Left renal cortex interstitium (tissue), 4 donors: Measurements from ENCODE around the gene CLIC4. TPM values are rescaled to one million over a fixed set of nuclear protein-coding genes. Genes with fewer than 3 reads are reported as not detected.
"Not testable (repeated sequence)": the region's sequence is repeated elsewhere in the genome, so short reads cannot be mapped to it uniquely, and the experiment has no call there.

Source experiments
- DNase-seq, 4 donors: peaks; one replicate each; pipeline ENCODE4 v3.0.0-alpha.2; 2013; ENCODE audit warnings: low read depth in 4 of 4, low spot score in 2 of 4, missing footprints in 1 of 4
- polyA plus RNA-seq, 4 donors: library from polyadenylated mRNA; unstranded; fragments of 120-200 nt; gene quantifications; one replicate each; pipeline ENCODE4 v1.2.1, GENCODE V29; 2013; ENCODE audit not compliant: insufficient read length in 4 of 4

The CLIC4 gene
- polyA plus RNA-seq, 4 donors = 156 to 191 (median 179) TPM

DNA sequence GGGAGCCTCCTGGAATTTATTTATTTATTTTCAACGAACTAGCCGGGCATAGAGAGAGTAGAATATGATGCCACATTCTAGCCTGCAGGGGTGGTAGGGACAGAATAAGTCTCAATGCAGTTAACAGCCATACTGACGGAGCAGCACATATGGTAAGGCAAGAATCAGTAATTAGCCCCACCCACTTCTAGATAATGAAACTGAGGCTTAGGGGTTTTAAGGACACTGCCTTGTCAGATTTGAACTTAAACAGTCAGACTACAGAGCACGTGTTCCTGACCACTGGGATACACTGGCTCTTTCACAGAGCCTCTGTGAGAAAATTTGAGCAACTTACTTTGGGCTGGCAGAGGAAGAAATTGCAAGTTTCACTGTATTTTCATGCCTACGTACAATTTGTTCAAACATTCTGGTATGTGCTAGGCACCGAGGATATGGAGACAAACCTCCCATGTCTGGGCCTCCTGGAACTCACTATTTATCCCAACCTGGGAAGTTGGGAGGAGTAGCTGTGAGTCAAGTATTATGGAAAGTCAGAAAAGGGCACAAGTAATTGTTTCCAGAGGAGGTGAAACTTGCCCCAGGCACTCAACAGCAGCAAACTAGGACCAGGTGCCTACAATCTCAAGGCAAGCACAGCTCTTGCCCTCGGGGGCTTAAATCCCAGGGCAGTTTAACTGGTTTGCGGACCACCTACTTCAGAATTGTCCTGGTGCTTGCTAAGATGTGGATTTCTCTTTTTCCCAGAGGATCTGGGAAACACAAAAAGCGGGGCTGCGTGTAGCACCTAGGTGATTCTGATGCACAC is 1.6 kb upstream of the CLIC4 start:
- no peak for DNase-seq

DNA sequence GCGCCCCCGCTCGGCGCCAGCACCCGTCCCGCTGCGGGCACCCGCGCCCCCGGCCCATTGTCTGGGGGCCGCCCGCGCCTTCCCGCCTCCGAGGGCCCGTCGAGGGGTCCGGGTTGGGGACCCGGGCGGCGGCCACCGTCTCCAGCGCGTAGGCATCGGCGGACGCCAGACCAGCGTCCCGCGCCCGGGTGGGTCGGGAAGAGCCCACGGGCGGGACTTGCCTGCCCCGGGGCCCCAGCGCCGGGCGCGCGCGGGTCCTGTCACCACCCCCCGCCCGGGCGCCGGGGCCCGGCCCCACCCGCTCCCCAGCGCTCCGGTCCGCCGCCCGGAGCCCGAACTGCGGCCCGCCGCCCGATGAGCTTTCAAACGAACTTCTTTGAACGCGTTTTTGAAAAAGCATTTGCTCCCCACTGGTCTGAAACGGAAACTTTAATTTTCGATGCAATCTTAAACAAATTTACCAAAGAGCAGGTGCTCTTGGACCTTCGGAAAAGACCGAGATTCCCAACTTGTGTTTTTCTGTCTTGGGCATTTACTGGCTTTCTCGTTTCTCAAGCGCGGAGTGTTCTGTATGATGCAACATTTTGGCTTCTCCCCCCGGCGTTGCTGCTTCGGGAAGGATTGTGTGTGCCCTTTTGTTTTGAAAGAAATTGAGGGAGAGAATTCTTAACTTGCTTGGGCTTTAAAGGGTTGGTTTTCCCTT is 615 bp downstream of the CLIC4 start:
- DNase-seq = no peak

DNA sequence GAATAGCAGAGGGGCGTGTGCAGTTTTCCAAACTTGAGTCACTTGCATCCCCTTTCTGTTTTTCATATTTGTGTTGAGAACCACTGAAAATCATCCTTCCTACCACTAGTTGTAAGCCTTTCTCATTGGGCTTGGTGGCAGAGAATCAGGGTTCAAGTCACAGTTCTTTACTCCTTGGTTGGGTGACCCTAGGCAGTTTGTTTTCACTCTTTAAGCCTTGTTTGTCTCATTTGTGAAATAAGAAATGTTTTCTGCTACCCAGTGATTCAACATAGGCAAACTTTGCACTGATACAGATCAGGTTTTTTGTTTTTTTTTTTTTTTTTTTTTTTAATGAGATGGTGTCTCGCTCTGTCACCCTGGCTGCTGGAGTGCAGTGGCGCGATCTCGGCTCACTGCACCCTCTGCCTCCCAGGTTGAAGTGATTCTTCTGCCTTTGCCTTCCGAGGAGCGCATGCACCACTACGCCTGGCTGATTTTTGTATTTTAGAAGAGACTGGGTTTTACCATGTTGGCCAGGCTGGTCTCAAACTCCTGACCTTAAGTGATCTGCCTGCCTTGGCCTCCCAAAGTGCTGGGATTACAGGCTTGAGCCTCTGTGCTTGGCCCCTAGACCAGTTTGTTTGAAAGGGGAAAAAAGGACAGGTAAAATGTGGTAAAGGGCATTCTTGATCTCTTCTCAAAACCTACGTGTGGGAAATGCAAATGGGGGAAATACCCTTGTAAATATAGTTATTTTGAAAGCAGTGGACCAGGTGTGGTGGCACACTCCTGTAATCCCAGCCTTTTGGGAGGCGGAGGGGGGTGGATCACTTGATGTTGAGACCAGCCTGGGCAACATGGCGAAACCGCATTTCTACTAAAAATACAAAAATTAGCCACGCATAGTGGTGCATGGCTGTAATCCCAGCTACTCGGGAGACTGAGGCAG is 3.2 kb downstream of the CLIC4 start:
- DNase-seq = no peak

DNA sequence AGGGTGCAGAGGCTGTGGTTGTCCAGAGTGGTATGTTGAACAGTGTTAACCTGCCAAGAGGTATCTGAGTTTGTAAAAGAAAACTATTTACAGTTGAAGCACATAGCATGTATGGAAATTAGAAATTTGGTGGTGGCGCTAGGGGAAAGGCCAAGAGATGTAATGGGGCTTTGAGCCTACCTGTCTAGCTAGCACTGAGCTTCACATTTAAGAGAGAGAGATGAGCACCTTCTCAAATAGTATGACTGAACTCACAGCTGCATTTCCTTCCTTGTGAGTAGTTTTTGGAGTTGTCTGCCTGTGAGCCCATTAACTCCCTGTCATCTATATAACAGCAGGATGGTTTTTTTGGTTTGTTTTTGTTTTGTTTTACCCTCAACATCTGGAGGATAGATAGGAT is 4.0 kb downstream of the CLIC4 start:
- no peak for DNase-seq

DNA sequence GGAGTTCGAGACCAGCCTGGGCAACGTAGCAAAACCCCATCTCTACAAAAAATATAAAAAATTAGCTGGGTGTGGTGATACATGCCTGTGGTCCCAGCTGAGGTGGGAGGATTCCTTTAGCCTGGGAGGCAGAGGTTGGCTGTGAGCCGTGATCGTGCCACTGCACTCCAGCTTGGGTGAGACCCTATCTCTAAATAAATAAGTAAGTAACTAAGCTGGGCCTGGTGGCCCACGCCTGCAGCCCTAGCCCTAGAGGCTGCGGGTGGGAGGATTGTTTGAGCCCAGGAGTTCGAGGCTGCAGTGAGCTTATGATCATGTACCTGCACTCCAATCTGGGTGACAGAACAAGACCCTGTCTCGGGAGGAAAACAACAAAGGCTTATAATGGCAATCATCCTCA is 4.6 kb downstream of the CLIC4 start:
- no peak for DNase-seq

DNA sequence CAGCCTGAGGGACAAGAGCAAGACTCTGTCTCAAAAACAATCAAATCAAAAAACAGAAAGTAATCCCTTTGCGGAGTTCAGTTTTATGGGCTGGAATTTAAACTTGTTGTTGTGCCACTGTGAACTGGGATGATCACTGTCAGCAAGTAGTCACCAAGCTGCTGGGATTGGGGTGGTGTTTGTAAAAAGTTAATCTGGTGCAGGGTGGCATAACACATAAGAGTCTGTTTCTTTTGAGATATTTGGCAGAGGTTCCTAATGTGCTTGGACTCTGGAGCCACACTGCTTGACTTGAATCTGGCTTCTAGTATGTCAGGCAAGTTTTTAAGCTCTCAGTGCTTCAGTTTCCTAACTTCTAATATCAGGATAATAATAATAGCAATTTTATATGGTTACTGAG is 6.6 kb downstream of the CLIC4 start:
- no peak for DNase-seq

DNA sequence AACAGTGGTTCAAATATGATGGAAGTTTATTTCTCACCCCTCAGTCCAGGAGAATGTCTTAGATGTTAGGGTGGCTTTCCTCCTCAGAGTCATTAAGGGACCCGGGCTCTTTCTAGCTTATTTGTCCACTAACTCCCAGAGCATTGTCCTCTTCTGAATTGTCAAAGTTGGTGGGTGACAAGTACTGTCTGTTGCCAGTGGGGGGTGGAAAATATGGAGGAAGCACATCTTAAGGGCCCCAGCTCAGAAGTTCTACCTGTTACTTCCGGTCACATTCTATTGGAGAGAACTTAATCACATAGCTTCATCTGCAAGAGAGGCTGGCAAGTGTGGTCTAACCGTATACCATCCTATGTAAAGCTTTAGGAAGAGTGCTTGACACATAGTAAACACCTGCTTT is 7.1 kb downstream of the CLIC4 start:
- no peak for DNase-seq

DNA sequence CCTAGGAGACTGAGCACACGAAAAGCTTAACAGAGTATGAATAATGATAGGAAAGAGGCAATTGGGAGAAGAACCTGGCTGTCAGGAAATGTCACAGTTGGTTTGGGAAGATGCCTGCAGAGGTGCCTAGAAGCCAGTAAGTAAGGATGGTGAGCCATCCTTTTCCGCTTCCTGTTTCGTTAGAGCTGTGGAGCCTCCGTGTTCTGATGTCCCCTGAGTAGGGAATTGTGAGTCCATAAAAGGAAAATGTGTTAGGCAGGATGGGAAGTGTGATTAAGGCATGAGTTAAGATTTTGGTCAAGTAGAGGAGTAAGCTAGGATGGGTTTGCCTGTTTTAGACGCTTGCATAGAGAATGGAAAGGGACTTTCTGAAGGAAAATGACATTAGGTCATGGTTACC is 9.0 kb downstream of the CLIC4 start:
- DNase-seq = no peak

DNA sequence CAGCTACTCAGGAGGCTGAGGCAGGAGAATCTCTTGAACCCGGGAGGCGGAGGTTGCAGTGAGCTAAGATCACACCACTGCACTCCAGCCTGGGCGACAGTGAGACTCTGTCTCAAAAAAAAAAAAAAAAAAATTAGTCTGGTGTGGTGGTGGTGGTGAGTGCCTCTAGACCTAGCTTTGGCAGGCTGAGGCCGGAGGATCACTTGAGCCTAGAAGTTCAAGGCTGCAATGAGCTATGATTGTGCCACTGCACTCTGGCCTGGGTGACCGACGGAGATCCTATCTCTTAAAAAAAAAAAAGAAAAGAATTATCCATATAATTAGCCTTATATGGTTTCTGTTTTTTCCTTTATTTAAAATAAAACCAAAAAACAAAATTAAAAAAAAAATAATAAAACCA is 10.1 kb downstream of the CLIC4 start:
- DNase-seq = not testable (repeated sequence)

DNA sequence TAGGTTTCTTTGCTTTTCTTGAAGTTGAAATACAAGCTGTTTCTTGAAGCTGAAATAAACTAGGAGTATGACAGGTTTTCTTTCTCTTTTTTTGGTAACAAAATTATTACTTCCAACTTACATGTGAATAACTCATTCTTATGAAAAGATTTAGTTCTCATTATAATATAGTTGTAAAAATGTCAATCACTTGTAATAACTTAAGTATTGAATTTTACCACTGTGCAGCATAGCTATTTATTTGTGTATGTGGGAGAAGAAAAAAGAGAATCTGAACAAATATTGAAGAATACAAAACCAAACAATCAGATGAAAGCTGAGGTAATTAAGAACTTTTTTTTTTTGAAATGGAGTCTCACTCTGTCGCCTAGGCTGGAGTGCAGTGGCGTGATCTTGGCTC is 11.1 kb downstream of the CLIC4 start:
- no peak for DNase-seq

DNA sequence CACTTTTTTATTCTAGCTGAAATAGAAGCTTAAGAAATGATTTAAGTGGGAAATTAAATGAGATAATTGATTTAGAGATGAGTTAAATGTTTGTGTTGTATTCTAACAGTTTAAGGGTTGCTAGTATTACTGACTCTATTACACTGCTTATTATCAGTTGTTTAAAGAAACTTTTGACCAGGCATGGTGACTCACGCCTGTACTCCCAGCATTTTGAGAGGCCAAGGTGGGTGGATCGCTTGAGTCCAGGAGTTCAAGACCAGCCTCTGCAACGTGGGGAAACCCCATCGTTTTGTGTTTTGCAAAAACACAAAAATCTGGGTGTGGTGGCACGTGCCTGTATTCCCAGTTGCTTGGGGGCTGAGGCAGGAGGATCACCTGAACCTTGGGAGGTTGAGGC is 14.2 kb downstream of the CLIC4 start:
- no peak for DNase-seq

DNA sequence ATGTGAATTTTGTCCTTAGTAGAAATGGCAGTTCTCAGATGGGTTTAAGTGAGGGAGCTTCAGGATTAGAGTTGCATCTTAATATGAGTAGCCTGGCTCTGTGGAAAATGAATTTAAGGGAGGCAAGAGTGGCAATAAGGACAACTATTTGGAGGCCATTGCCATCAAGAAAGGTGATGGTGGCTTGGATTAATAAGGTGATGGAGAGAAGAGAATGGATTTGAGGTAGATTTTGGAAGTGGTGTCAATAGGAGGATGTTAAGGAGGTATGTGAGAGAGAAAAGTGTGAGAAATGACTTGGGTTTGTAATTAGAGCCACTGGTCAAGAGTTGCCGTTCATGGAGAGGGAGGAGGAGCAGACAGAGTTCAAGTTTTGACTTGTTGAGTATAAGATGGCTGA is 16.3 kb downstream of the CLIC4 start:
- DNase-seq = no peak

DNA sequence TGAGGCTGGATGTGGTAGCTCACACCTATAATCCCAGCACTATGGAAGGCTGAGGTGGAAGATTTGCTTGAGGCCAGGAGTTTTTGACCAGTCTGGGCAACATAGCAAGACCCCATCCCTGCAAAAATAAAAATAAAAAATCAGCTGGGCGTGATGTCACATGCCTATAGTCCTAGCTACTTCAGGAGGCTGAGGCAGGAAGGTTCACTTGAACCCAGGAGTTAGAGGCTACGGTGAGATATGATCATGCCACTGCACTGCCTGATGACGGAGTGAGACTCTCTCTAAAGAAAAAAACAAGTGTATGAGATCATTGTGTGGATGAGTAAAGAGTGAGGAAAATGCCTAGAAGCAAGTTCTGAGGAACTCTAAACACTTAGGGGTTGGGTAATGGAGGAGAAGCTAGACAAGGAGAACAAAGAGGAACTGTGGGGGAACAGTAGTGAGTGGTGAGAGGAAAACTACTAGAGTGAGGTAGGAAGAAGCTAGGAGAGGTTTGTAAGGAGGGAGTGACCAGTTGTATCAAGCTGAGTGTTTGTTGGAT is 17.0 kb downstream of the CLIC4 start:
- DNase-seq = no peak

DNA sequence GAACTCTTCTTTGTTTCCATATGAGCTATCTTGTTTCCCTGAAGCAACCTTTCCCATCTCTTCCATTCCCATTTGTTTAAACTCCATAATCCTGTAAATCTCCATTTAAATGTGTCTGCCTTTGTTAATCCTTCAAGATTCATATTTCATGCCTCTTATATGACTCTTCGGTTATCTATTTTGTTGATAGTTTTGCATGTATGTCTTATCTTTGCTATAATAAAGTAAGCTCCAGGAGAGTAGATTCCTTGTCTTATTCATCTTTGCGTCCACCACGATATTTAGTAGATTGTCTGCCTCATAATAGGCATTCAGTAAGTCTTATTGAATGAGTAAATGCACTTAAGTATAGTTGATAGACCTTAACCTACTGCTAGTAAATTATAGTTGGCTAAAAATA is 18.4 kb downstream of the CLIC4 start:
- no peak for DNase-seq

DNA sequence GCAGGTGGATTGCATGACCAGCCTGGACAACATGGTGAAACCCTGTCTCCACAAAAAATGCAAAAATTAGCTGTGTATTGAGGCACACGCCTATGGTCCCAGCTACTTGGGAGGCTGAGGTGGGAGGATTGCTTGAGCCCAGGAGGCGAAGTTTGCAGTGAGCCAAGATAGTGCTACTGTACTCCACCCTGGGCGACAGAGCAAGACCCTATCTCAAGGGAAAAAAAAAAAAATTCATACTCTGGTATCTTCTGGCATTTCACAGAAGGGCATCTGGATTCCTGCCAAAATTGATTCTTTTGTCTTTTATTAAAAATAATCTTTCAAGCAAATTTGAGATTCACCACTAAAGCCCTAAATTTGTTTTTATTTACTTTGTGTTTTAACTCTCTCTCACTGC is 19.2 kb downstream of the CLIC4 start:
- DNase-seq = no peak

DNA sequence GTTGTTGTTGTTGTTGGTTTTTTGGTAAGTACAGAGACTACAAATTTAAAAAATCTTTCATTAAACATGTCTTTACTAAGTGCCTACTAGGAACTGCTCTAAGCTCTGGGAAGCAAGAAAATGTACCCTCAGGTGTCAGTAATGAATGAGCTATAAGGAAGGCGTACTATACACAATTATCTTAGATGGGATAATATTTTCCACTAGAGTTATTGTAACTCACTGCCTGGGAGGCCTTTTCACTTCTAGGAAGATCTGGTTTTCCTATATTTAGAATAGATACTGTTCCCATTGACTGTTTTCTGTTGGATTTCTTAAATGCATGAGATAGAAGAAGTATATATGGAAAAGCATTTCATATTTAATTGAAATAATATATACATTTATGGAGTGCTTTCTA is 19.6 kb downstream of the CLIC4 start:
- no peak for DNase-seq

DNA sequence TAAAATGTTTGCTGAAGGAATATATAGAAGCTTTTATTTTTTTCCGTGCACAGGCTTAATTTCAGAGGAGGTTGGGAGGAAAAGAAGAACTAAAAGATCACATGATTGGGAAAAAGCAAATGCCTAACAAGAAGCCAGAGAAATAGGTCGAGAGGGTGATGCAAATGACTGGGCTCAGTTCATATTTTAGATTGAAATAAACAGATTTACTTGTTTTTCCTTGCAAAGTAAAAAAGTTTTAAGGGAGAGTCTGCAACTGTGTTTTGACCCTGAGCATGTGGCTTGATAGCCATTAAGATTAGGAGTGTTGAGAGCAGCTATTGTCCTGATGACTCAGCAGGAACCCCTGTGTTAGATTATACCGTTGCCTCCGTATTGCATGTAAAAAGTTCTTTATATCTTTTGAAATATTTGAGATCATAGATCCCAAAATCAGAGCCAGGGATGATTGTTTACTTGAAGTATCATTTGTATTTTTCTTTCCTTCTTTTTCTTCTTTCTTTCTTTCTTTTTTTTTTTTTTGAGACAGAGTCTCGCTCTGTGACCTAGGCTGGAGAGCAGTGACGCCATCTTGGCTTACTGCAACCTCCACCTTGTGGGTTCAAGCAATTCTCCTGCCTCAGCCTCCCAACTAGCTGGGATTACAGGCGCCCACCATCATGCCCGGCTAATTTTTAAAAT is 20.2 kb downstream of the CLIC4 start:
- DNase-seq = no peak

DNA sequence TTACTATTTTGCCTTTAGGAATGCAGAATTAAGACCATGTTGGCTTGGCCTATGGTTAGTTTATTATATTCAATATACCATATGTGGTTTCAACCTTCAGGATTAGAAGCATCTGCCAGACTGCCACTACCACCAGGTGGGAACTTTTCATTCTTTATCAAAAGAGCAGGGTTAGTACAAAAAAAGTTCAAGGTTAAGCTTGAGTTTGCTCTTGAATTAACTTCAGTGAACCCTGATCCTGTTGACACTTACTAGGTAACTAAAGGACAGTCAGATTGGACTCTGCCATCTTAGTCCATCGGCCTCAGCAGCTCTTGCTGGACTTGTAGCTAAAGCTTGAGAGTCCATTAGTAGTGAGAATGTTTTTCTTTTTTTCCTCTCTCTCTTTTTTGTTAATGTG is 22.1 kb downstream of the CLIC4 start:
- DNase-seq = no peak

DNA sequence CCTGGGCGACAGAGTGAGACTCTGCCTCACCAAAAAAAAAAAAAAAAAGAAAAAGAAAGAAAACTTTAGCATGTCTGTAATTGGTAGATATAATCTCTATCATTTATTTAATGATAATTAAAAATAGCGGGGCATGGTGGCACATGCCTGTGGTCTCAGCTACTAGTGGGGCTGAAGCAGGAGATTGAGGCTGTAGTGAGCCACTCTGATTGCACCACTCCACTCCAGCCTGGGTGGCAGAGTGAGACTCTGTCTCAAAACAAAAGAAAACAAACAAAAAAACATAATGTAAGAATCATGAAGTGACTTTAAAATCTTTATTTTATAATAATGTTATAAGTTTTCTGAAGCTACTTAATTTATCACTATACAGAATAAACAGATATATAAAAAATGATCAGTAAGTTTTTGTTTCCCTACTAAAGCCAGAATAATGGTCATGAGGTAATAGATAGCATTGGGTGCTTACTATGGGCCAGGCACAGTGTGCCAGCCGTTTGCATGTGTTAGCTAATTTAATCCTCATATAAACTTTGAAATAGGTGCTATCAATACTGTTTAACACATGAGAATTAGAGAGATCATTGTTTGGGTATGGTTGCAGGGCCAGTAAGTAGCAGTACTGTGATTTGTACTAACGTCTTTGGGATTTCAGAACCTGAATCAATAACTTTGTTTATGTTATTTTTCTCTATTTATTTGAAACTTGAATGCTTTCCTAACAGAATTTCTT is 23.8 kb downstream of the CLIC4 start:
- DNase-seq = no peak
